ENCODE data around the gene PPP5C.

PPP5C gene

GRCh38 chr19:46337487-46337886 is 9.4 kb upstream of the PPP5C start:
- no peak for DNase-seq (ENCODE audit: low read depth)

GRCh38 chr19:46339446-46339845 is 7.4 kb upstream of the PPP5C start:
- DNase-seq (ENCODE audit: low read depth), result no peak

- DNase-seq (ENCODE audit: low read depth), result no peak
Measured at GRCh38 chr19:46340051-46340659, 6.7 kb upstream of the PPP5C start.

GRCh38 chr19:46341937-46342336 is 5.0 kb upstream of the PPP5C start:
- DNase-seq (ENCODE audit: low read depth), result no peak

GRCh38 chr19:46344363-46344762 is 2.5 kb upstream of the PPP5C start:
- DNase-seq (ENCODE audit: low read depth), result no peak

GRCh38 chr19:46345157-46345556 is 1.7 kb upstream of the PPP5C start:
- DNase-seq (ENCODE audit: low read depth), result no peak

GRCh38 chr19:46347572-46347883 is 641 bp downstream of the PPP5C start:
- no peak for DNase-seq (ENCODE audit: low read depth)

GRCh38 chr19:46347985-46348384 is 1.1 kb downstream of the PPP5C start:
- no peak for DNase-seq (ENCODE audit: low read depth)

GRCh38 chr19:46349311-46349993 is 2.6 kb downstream of the PPP5C start:
- DNase-seq (ENCODE audit: low read depth), result no peak

- DNase-seq (ENCODE audit: low read depth), result no peak
Measured at GRCh38 chr19:46350029-46350757, 3.3 kb downstream of the PPP5C start.

GRCh38 chr19:46350758-46351159 is 3.9 kb downstream of the PPP5C start:
- DNase-seq (ENCODE audit: low read depth), result no peak

- DNase-seq (ENCODE audit: low read depth), result no peak
Measured at GRCh38 chr19:46351241-46352041, 4.6 kb downstream of the PPP5C start.

- no peak for DNase-seq (ENCODE audit: low read depth)
Measured at GRCh38 chr19:46353730-46354528, 7.0 kb downstream of the PPP5C start.

- DNase-seq (ENCODE audit: low read depth), result no peak
Measured at GRCh38 chr19:46355234-46356148, 8.6 kb downstream of the PPP5C start.

GRCh38 chr19:46356149-46357055 is 9.5 kb downstream of the PPP5C start:
- DNase-seq (ENCODE audit: low read depth), result no peak

GRCh38 chr19:46357846-46358583 is 11.1 kb downstream of the PPP5C start:
- DNase-seq (ENCODE audit: low read depth), result no peak

- no peak for DNase-seq (ENCODE audit: low read depth)
Measured at GRCh38 chr19:46361915-46362314, 15.0 kb downstream of the PPP5C start.

- DNase-seq (ENCODE audit: low read depth), result no peak
Measured at GRCh38 chr19:46364359-46364758, 17.5 kb downstream of the PPP5C start.

- DNase-seq (ENCODE audit: low read depth), result no peak
Measured at GRCh38 chr19:46365561-46365960, 18.7 kb downstream of the PPP5C start.

Data from activated T-helper 1 cell treated with Interleukin-2 at 50 U/mL for 16 hours (primary cell).